ENCODE data around the gene AACS.

Gene AACS

GRCh38 chr12:125113789-125114188, 48.6 kb downstream of the AACS start:
- Histone ChIP-seq H3K79me2 (ENCODE audit: low read length) (no peaks in the 10 kb centered on the region), H3K4me2 (ENCODE audit: low read depth, low read length) (no peak overlapping the region), H3K36me3 (replicated peaks; ENCODE audit: insufficient read depth, low read length) (no peaks in the 10 kb centered on the region), H3K4me1 (ENCODE audit: low read length) (no peaks in the 10 kb centered on the region), H3K9ac (ENCODE audit: low read length) (no peak overlapping the region), H3K9me3 (replicated peaks; ENCODE audit: insufficient read depth, low read length) (no peaks in the 10 kb centered on the region), H4K20me1 (ENCODE audit: insufficient read depth, low read length) (no peaks in the 10 kb centered on the region), H2AFZ (ENCODE audit: low read length) (no peak overlapping the region), H3K9me2 (replicated peaks; ENCODE audit: insufficient read depth, low read length) (no peaks in the 10 kb centered on the region), H3K4me3 (ENCODE audit: low read length) (no peak overlapping the region), H3K27ac (ENCODE audit: low read length) (no peak overlapping the region), H3K27me3 (replicated peaks; ENCODE audit: insufficient read depth, low read length) (no peaks in the 10 kb centered on the region), H3F3A (ENCODE audit: insufficient read depth, low read length) (no peaks in the 10 kb centered on the region)
- no peak for DNase-seq
- TF ChIP-seq CTCF (IDR thresholded peaks at IDR 0.05; ENCODE audit: low read length) (no peak), EZH2phosphoT487 (IDR thresholded peaks at IDR 0.05; ENCODE audit: low read length) (no peak), EZH2 (optimal IDR thresholded peaks at IDR 0.05; ENCODE audit: low read depth, low read length) (no peak)

GRCh38 chr12:125114365-125115141, 49.3 kb downstream of the AACS start:
- DNase-seq = no peak
- Histone ChIP-seq H3K27me3 (replicated peaks; ENCODE audit: insufficient read depth, low read length) (no peaks in the 10 kb centered on the region), H3K4me2 (ENCODE audit: low read depth, low read length) (no peak overlapping the region), H2AFZ (ENCODE audit: low read length) (no peak overlapping the region), H3F3A (ENCODE audit: insufficient read depth, low read length) (no peaks in the 10 kb centered on the region), H3K4me1 (ENCODE audit: low read length) (no peaks in the 10 kb centered on the region), H4K20me1 (ENCODE audit: insufficient read depth, low read length) (no peaks in the 10 kb centered on the region), H3K4me3 (ENCODE audit: low read length) (no peak overlapping the region), H3K9ac (ENCODE audit: low read length) (no peak overlapping the region), H3K9me2 (replicated peaks; ENCODE audit: insufficient read depth, low read length) (no peaks in the 10 kb centered on the region), H3K79me2 (ENCODE audit: low read length) (no peaks in the 10 kb centered on the region), H3K9me3 (replicated peaks; ENCODE audit: insufficient read depth, low read length) (no peaks in the 10 kb centered on the region), H3K27ac (ENCODE audit: low read length) (no peak overlapping the region), H3K36me3 (replicated peaks; ENCODE audit: insufficient read depth, low read length) (no peaks in the 10 kb centered on the region)
- TF ChIP-seq CTCF (IDR thresholded peaks at IDR 0.05; ENCODE audit: low read length) (no peak), EZH2 (optimal IDR thresholded peaks at IDR 0.05; ENCODE audit: low read depth, low read length) (no peak), EZH2phosphoT487 (IDR thresholded peaks at IDR 0.05; ENCODE audit: low read length) (no peak)

- no peaks in the 10 kb centered on the region for H3K4me1 ChIP-seq (ENCODE audit: low read length)
- no peak overlapping the region for H3K4me3 ChIP-seq (ENCODE audit: low read length)
- no peak overlapping the region for H3K4me2 ChIP-seq (ENCODE audit: low read depth, low read length)
- no peak overlapping the region for H3K9ac ChIP-seq (ENCODE audit: low read length)
- H4K20me1 ChIP-seq (ENCODE audit: insufficient read depth, low read length) = no peaks in the 10 kb centered on the region
- no peak overlapping the region for H2AFZ ChIP-seq (ENCODE audit: low read length)
- H3K9me3 ChIP-seq (replicated peaks; ENCODE audit: insufficient read depth, low read length) = no peaks in the 10 kb centered on the region
- TF ChIP-seq EZH2 (optimal IDR thresholded peaks at IDR 0.05; ENCODE audit: low read depth, low read length) (no peak), EZH2phosphoT487 (IDR thresholded peaks at IDR 0.05; ENCODE audit: low read length) (no peak)
- DNase-seq = no peak
- H3F3A ChIP-seq (ENCODE audit: insufficient read depth, low read length) = no peaks in the 10 kb centered on the region
- H3K9me2 ChIP-seq (replicated peaks; ENCODE audit: insufficient read depth, low read length) = no peaks in the 10 kb centered on the region
- H3K27ac ChIP-seq (ENCODE audit: low read length) = no peak overlapping the region
- no peaks in the 10 kb centered on the region for H3K79me2 ChIP-seq (ENCODE audit: low read length)
- no peaks in the 10 kb centered on the region for H3K27me3 ChIP-seq (replicated peaks; ENCODE audit: insufficient read depth, low read length)
- H3K36me3 ChIP-seq (replicated peaks; ENCODE audit: insufficient read depth, low read length) = no peaks in the 10 kb centered on the region
Measured at GRCh38 chr12:125120566-125120965, 55.3 kb downstream of the AACS start.

- H3K9me3 ChIP-seq (replicated peaks; ENCODE audit: insufficient read depth, low read length) = no peaks in the 10 kb centered on the region
- H3F3A ChIP-seq (ENCODE audit: insufficient read depth, low read length) = no peaks in the 10 kb centered on the region
- no peaks in the 10 kb centered on the region for H3K9me2 ChIP-seq (replicated peaks; ENCODE audit: insufficient read depth, low read length)
- H2AFZ ChIP-seq (ENCODE audit: low read length) = no peak overlapping the region
- no peaks in the 10 kb centered on the region for H3K27me3 ChIP-seq (replicated peaks; ENCODE audit: insufficient read depth, low read length)
- TF ChIP-seq EZH2phosphoT487 (IDR thresholded peaks at IDR 0.05; ENCODE audit: low read length) = no peak
- no peak for TF ChIP-seq EZH2 (optimal IDR thresholded peaks at IDR 0.05; ENCODE audit: low read depth, low read length)
- no peak for TF ChIP-seq CTCF (IDR thresholded peaks at IDR 0.05; ENCODE audit: low read length)
- H3K4me2 ChIP-seq (ENCODE audit: low read depth, low read length) = no peak overlapping the region
- no peak overlapping the region for H3K4me3 ChIP-seq (ENCODE audit: low read length)
- no peaks in the 10 kb centered on the region for H3K4me1 ChIP-seq (ENCODE audit: low read length)
- DNase-seq = no peak
- H4K20me1 ChIP-seq (ENCODE audit: insufficient read depth, low read length) = no peaks in the 10 kb centered on the region
- H3K27ac ChIP-seq (ENCODE audit: low read length) = no peak overlapping the region
- no peaks in the 10 kb centered on the region for H3K79me2 ChIP-seq (ENCODE audit: low read length)
- H3K36me3 ChIP-seq (replicated peaks; ENCODE audit: insufficient read depth, low read length) = no peaks in the 10 kb centered on the region
- no peak overlapping the region for H3K9ac ChIP-seq (ENCODE audit: low read length)
Measured at GRCh38 chr12:125121106-125121505, 55.9 kb downstream of the AACS start.

Measured in MM.1S (cell line).